NCI-H748 (cell line): Measurements from ENCODE around the gene GPS2.
A peak's percentile ranks its signal among the peaks of the same experiment; 100 is the strongest.

Experiments
- DNase-seq: peaks from one replicate; lab custom pipeline; 2025; ENCODE audit not compliant: unreplicated experiment; lab: John Stamatoyannopoulos, UW

Gene GPS2, protein sequence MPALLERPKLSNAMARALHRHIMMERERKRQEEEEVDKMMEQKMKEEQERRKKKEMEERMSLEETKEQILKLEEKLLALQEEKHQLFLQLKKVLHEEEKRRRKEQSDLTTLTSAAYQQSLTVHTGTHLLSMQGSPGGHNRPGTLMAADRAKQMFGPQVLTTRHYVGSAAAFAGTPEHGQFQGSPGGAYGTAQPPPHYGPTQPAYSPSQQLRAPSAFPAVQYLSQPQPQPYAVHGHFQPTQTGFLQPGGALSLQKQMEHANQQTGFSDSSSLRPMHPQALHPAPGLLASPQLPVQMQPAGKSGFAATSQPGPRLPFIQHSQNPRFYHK

DNA sequence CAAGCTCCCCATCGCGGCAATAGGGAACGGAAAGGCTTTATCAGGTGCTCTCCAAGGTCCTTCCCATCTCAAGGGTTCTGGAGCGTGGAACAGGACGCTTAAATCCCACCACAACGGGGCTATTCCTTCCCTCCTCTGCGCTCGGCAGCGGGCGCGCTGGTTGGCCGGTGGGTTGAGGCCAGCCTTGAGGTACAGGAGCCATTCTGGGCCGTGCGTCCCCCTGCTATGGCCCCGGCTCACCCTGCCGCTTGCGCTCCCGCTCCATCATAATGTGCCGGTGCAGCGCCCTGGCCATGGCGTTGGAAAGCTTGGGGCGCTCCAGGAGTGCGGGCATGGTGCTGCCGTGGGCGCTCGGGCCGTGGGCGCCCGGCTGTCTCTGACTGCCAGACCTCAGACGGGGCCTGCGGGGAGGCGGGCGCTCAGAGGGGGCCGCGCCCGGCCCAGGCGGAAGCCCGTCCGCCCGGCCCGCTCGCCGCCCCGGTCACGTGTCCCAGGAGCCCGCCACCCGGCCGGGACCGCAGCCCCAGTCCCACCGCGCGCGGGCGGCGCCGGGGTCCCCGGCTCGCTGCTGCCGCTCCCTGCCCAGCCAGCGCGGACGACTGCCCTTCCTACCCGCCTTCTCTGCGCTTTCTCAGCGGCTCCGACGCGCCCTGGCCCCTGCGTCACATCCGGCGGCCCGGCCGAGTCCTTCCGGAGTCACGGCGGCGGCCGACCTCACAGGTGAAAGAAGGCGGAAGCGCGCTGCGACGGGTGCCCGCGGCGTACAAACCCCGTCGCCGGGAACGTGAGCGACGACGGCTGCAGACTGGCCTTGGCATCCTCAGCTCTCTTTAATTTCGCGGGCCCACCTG, at the start of gene GPS2:
Gene GPS2, minus strand, starts transcription at position 642 of the 851 bp plus-strand sequence. Its CDS starts 308 bp downstream, at position 334.
- DNase-seq = peak; percentile 95

DNA sequence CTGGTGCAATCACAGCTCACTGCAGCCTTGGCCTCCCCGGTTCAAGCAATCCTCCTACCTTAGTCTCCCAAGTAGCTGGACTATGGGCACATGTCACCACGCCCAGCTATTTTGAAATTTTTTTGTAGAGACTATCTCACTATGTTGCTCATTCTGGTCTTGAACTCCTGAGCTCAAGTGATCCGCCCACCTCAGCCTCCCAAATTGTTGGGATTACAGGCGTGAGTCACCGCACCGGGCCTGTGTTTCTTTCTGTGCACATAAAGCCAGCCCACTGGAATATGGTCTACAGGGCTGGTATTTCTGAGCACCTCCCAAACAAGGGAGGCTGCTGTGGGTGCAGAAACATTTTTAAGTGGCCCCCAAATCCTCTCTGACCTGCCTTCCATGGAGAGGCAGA, 48.2 kb upstream of the GPS2 start:
- DNase-seq = no peak

DNA sequence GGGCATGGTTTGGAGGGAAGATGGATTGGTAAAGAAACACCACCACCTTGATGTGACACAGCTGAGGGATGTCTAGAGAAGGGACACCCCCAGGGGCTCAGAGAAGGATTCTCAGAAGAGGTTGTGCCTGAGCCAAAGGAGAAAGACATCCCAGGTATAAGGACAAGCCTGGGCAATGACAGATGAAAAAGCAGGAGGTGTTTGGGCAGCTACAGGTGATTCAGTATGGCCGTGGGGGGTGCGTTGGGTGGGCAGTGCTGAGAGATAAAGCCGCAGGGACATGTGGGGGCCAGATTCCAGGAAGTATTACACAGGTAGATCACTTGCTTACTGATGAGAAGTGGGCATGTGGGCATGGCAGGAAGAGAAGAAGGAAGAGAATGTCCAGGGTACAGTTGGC, 46.7 kb upstream of the GPS2 start:
- DNase-seq = no peak

DNA sequence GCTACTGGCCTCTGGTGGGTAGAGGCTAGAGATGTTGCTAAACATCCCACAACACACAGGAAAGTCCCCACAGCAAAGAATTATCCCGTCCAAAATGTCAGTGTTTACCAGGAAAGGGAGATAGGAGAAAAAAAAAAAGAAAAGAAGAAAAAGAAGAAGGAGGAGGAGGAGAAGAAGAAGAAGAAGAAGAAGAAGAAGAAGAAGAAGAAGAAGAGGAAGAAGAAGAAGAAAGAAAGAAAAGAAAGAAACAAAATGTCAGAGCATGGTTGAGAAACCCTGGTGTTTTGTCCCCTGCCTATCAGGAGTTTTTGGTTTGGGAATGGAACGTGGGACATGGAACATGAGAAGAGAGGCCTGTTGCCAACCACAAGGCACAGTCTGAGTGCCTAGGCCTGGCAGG, 42.2 kb upstream of the GPS2 start:
- no peak for DNase-seq

DNA sequence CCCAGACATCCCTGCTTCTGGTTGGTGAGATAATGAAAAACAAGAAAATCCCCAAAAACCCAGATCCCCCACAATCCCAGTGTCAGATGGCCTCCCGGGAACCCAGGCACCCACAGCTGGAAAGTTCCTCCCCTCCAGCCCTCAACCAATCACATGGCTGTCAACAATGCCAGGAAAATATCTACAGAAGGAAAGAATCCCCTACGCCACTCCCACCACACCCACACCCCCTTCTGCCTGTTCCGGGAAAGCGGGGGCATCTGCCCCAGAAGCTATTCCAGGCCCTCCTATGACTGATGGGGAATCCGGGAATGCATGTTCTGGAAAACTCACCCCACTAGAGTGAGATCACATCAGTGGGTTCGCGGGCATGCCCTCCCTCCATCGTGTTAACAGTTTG, 41.6 kb upstream of the GPS2 start:
- no peak for DNase-seq

DNA sequence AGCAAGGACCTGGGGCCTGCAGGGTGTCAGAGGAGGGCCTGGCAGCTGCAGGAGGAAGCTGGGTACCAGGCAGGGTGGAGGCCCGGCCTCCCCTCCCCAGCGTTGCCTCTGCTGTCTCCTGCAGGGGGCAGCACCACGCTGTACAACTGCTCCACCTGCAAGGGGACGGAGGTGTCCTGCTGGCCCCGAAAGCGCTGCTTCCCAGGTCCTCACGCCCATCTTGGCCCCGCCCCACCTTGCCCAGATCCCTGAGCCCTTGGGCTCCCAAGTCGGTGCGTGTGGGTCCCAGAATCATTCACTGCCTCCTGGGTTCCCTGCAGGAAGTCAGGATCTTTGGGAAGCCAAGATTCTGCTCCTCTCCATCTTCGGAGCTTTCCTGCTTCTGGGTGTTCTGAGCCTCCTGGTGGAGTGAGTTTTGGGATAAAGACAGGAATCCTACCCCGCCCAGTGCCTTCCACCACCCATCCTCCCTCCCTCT, 41.0 kb upstream of the GPS2 start:
- peak; percentile 91 for DNase-seq

DNA sequence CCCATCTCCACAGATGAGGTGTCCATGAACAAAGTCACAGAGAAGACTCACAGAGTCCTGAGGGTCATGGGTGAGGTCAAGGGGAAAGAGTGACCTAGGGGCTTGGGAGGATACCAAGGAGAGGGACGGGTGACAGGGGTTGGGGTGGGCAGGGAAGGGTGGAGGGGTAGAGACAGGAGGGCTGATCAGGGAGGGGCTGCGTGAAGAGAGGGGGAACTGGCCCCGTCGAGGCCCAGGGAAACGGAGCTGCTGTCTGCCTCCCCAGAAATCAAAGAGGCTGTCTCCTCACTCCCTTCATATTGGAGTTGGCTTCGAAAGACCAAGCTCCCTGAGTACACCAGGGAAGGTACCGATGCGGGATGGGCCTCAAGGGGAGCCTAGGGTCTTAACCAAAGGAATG, 40.4 kb upstream of the GPS2 start:
- no peak for DNase-seq

DNA sequence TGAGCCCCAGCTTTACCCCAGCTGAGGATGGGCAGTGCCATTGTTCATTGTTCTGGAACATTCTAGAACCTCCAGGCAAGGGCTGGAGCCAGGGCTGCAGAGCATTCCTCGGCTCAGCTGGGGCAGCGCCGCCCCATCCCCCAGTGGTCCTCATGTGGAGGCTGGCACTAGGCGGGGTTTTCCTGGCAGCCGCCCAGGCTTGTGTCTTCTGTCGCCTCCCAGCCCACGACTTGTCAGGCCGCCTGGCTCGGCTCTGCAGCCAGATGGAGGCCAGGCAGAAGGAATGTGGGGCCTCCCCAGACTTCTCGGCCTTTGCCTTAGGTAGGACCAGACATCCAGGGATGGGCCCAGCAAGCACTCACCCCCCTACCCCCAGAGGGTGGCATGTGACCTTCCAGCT, 39.9 kb upstream of the GPS2 start, which contains the start of gene TMEM95:
Gene TMEM95, plus strand, starts transcription at position 104 of the 400 bp plus-strand sequence. Its CDS starts 49 bp downstream, at position 153.
- DNase-seq = peak; percentile 19

DNA sequence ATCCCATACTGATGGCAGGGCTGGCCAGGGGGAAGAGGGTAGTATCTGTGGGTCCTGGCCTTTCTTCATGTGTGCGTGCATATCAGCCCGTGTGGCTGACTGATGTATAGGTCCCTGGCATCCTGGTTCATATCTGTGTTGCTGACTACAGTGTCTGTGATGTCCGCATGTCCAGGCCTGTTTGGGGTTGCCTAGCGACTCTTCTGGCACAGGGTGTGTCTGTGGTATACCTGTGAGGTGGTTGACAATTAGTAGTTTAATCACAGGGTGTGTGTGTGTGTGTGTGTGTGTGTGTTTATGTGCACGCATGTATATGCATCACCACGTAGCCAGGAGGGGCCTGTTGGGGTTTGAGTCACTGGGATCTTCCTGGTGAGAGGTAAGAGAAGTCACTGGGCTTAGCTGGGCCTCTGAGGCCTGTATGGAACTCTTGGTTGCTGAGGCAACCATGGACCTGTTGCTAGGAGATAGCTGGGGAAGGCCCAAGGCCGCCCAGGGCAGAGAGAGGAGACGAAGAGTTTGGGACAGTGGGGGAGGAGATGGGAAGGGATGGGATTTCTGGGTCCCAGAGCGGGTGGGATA, 39.2 kb upstream of the GPS2 start:
- DNase-seq = peak; percentile 86

DNA sequence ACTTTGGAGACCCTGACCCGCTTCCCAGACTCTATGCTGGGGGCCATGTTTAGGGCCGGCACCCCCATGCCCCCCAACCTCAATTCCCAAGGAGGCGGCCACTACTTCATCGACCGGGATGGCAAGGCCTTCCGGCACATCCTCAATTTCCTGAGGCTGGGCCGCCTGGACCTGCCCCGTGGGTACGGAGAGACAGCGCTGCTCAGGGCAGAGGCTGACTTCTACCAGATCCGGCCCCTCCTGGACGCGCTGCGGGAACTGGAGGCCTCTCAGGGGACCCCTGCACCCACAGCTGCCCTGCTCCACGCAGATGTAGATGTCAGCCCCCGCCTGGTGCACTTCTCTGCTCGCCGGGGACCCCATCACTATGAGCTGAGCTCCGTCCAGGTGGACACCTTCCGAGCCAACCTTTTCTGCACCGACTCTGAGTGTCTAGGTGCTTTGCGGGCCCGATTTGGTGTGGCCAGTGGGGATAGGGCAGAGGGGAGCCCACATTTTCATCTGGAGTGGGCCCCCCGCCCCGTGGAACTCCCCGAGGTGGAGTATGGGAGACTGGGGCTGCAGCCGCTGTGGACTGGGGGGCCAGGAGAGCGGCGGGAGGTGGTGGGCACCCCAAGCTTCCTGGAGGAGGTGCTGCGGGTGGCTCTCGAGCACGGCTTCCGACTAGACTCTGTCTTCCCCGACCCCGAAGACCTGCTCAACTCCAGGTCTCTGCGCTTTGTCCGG, 37.9 kb upstream of the GPS2 start:
- no peak for DNase-seq

DNA sequence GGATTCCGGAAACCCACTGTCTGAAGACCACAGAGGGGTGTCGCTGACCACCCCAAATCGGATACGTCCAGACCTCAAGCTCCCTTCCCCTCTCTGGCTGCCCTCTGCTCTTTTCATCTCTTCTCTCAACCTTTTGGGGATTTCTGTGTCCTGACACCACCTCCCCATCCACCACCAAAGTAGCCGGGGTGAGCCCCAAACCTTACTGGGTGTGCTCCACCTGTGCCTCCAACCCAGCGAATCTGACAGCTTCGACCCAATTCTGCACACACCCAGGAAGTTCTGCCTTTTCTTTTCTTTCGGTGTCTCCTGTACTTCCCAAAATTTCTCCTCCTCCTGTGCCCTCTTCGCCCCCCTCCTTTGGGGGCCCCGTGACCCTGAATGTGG, 37.3 kb upstream of the GPS2 start:
- no peak for DNase-seq

DNA sequence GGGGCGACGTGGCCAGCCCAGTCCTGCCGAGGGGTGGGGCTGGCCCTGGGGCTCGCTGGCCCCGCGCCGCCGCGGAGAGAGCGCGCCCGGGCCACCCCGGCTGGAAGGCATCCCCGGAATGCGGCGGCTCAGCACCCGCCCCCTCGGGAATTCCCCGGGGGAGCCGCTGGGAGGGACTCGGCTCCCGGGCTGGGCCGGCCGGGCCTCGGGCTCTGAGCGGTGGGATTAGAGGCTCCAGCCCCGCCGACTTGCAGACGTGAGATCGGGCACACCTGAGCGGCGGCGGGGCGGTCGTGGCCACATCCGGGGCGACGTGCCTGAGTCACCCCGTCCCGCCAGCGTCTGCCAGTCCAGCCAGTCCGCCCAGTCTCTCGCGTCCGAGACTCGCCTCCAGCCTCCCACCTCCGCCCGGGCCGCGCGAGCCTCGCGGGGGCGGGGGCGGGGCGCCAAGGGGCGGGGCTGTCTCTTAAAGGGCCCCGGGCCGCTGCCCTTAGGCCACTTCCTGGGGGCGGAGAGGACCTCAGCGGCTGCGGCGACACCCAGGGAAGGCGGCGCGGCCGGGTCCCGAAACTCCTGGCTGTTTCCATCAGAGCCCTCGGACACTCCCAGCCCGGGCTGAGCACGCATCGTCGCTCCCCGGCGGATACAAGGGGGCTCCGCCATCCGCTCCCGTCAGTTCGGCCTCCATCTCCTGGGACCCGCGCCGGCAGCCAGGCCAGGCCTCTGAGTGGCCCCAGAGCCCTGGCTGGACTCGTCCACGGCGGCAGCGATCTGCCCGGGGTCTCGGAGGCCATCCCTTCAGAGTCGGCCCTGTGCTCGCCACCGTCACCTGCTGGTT, 36.7 kb upstream of the GPS2 start, which contains the start of gene KCTD11:
Gene KCTD11, plus strand, starts transcription at position 498 of the 838 bp plus-strand sequence.
- peak; percentile 82 for DNase-seq

DNA sequence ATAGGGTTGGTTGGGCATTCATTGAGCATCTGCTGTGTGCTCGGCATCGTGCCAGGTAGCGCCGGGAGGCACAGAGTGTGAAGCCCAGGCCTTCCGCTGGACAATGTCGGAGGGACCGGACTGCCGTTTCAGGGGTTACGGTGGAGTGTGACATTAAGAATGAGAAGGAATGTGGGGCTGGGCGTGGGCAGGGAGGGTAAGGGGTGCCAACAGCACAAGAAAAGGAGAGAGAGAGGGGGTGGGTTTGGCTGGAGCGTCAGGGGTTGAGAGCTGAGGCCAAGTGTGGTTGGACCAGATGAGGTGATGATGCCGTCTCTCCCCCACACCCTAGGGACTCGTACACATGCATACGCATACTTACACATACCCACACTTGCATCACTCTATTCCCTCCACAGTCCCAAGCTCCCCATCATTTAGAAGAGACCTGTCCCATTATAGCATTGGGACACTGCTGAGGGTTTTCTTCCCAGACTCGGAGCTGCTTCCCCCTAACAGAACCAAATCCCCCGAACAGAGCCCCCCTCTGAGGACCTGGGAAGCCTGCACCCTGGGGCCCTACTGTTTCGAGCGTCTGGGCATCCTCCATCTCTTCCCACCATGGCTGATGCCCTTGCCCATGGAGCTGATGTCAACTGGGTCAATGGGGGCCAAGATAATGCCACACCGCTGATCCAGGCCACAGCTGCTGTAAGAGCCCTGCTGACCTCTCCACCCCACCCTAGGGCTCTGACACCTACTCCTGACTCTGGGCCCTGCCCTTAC, 33.5 kb upstream of the GPS2 start:
- no peak for DNase-seq

DNA sequence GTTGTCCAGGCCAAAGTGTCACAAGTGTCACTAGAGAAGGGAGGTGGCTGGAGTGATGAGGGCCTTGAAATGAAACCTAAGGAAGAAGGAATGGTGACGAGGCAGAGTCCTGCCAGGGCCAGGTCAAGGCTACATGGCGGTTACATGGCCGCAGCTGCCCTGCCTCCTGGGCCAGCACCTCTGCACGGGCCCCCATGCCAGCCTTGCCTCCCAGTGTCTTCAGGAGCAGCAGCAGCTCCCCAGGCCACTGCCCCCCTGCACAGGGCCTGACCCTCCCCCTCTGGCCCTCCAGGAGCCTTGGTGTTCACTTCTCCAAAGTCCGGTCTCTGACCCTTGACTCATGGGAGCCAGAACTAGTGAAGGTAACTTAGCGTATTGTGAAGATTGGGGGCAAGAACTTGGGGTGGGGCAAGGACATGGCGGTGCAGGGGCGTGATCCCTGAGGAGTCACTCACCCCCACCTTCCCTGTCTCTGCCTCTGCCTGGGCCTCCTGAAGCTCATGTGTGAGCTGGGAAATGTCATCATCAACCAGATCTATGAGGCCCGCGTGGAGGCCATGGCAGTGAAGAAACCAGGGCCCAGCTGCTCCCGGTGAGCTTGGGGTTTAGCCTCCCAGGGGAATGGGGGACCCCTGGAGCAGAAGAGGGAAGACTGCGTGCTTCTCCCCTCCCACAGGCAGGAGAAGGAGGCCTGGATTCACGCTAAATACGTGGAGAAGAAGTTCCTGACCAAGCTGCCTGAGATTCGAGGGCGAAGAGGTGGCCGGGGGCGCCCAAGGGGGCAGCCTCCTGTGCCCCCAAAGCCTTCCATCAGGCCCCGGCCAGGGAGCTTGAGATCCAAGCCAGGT, 32.7 kb upstream of the GPS2 start:
- no peak for DNase-seq

DNA sequence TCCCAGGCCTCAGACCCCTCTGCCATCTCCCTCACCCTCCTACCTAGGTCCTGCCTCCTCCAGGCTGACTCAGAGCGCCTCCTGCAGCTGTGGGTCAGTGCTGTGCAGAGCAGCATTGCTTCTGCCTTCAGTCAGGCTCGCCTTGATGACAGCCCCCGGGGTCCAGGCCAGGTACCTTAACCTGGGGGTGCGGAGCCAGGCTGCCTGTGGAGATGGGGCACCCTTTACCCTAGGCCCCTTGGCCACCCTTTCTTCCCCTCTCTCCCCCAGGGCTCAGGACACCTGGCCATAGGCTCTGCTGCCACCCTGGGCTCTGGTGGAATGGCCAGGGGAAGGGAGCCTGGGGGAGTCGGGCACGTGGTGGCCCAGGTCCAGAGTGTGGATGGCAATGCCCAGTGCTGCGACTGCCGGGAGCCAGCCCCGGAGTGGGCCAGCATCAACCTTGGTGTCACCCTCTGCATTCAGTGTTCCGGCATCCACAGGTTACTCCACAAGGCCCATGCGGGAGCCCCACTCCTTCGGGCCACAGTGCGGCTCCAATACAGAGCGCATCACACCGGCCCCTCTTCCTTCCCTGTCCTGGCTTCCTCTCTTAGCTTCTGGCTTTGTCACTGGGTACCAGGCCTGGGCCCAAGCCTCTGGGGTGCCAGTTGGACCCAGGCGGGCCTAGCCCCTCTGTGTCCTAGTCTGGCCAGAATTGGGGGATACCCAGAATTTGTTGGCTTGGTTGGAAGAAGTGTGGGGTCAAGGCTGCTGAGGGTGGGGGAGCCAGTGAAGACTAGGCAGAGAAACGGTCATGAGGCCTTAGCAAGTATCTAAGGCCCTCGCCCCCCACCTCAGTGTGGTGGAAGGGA, 31.8 kb upstream of the GPS2 start:
- DNase-seq = no peak

DNA sequence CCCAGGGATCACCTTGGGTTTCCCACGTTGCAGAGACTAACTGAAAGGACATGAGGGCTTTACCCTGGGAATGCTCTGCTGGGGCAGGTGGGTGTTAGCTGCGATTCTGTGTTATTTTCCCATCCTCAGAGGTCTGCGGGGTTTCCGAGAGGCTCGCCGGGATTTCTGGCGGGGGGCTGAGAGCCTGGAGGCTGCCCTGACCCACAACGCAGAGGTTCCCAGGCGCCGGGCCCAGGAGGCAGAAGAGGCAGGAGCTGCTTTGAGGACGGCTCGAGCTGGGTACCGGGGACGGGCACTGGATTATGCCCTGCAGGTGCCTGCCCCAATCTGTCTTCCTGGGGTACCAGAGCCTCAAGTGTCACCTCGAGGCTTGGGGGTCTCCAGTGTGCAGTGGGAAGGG, 28.1 kb upstream of the GPS2 start:
- DNase-seq = no peak

DNA sequence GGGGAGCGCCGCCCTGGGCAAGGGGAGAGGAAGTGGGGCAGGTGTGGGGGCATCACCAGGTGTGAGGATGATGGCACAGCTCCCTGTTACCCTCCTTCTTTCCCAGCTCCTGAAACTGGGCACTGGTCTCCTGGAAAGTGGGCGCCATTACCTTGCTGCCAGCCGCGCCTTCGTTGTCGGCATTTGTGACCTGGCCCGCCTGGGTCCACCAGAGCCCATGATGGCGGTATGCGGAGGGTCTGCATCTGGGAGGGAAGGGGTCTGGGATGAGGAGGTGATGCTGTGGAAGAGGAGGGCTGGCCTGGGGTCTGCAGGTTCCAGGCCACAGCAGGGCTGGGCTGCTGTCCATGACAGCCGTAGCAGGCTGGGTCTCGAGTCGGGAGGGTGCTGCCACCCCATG, 26.7 kb upstream of the GPS2 start:
- DNase-seq = no peak

DNA sequence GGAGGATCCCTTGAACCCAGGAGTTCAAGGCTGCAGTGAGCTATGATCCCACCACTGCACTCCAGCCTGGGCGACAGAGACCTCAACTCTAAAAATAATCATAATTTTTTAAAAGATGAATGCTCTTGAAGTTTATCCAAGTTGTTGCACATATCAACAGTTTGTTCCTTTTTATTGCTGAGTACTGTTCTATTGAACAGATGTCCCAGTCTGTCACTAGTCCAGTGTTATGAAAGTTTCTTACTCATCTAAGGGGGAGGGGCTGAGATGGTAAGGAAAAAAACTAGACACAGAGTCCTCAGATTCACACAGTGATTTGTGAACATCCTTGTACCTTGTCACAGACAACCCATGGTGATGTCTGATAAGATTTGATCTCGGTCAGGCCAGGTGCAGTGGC, 25.0 kb upstream of the GPS2 start:
- DNase-seq = no peak
